Ammon's horn (tissue), 1 donor: ENCODE results near the gene RNGTT.
"Not testable (repeated sequence)": the region's sequence is repeated elsewhere in the genome, so short reads cannot be mapped to it uniquely, and the experiment has no call there.

Experiments used
- DNase-seq: peaks from one replicate; pipeline ENCODE4 v3.0.0-alpha.2; 2016; ENCODE audit warnings: low spot score

RNGTT gene

GRCh38 chr6:88963139-88964090 lies at the start of gene RNGTT:
Gene RNGTT (minus strand): TSS chr6:88963618. CDS start chr6:88963409, 209 bp downstream.
- DNase-seq: peak; percentile 99

- DNase-seq: no peak
Measured at GRCh38 chr6:89011436-89011835, 48.0 kb upstream of the RNGTT start.

- no peak for DNase-seq
Measured at GRCh38 chr6:89010825-89011224, 47.4 kb upstream of the RNGTT start.

- DNase-seq: no peak
Measured at GRCh38 chr6:89009624-89010059, 46.2 kb upstream of the RNGTT start.

- DNase-seq: no peak
Measured at GRCh38 chr6:89008815-89009374, 45.5 kb upstream of the RNGTT start.

GRCh38 chr6:89008001-89008814 lies 44.8 kb upstream of the RNGTT start:
- DNase-seq: no peak

GRCh38 chr6:89007209-89008000 lies 44.0 kb upstream of the RNGTT start:
- DNase-seq: no peak

- DNase-seq: no peak
Measured at GRCh38 chr6:89002523-89002922, 39.1 kb upstream of the RNGTT start.

GRCh38 chr6:88997327-88997726 lies 33.9 kb upstream of the RNGTT start:
- no peak for DNase-seq

- no peak for DNase-seq
Measured at GRCh38 chr6:88992741-88993552, 29.5 kb upstream of the RNGTT start.

- DNase-seq: peak; percentile 24
Measured at GRCh38 chr6:88989215-88989614, 25.8 kb upstream of the RNGTT start.

GRCh38 chr6:88987922-88988321 lies 24.5 kb upstream of the RNGTT start:
- no peak for DNase-seq

GRCh38 chr6:88985901-88986300 lies 22.5 kb upstream of the RNGTT start:
- no peak for DNase-seq

GRCh38 chr6:88984606-88985005 lies 21.2 kb upstream of the RNGTT start:
- no peak for DNase-seq

- no peak for DNase-seq
Measured at GRCh38 chr6:88984152-88984551, 20.7 kb upstream of the RNGTT start.

GRCh38 chr6:88983532-88983931 lies 20.1 kb upstream of the RNGTT start:
- no peak for DNase-seq

GRCh38 chr6:88983129-88983528 lies 19.7 kb upstream of the RNGTT start:
- DNase-seq: not testable (repeated sequence)

GRCh38 chr6:88982720-88983119 lies 19.3 kb upstream of the RNGTT start:
- peak; percentile 77 for DNase-seq

- DNase-seq: no peak
Measured at GRCh38 chr6:88975369-88975768, 12.0 kb upstream of the RNGTT start.

- DNase-seq: no peak
Measured at GRCh38 chr6:88972504-88973423, 9.3 kb upstream of the RNGTT start.
